Activated CD4-positive, alpha-beta T cell treated with anti-CD3 and anti-CD28 coated beads for 48 hours (primary cell): ENCODE measurements around the gene EIF3M.
"Not testable (repeated sequence)": the region's sequence is repeated elsewhere in the genome, so short reads cannot be mapped to it uniquely, and the experiment has no call there.

ENCODE experiments used
- DNase-seq: peaks from one replicate; pipeline ENCODE4 v3.0.0-alpha.2; 2020

The EIF3M gene

GRCh38 chr11:32602657-32603415 is 19.2 kb downstream of the EIF3M start:
- DNase-seq = no peak

- DNase-seq = no peak
These were observed 22.6 kb downstream of the EIF3M start for GRCh38 chr11:32606220-32606619.

GRCh38 chr11:32608826-32609225 is 25.2 kb downstream of the EIF3M start:
- not testable (repeated sequence) for DNase-seq

- DNase-seq = no peak
These were observed 27.2 kb downstream of the EIF3M start for GRCh38 chr11:32610797-32611352.

GRCh38 chr11:32613500-32614151 is 30.0 kb downstream of the EIF3M start:
- DNase-seq = no peak

GRCh38 chr11:32615422-32615821 is 31.8 kb downstream of the EIF3M start:
- DNase-seq = no peak

- no peak for DNase-seq
These were observed 33.3 kb downstream of the EIF3M start for GRCh38 chr11:32616903-32617302.

- no peak for DNase-seq
These were observed 47.2 kb downstream of the EIF3M start for GRCh38 chr11:32630844-32631243.

- DNase-seq = no peak
These were observed 52.2 kb downstream of the EIF3M start for GRCh38 chr11:32635819-32636218.

GRCh38 chr11:32641361-32641760 is 57.7 kb downstream of the EIF3M start:
- no peak for DNase-seq

- DNase-seq = no peak
These were observed 59.9 kb downstream of the EIF3M start for GRCh38 chr11:32643526-32643925.
